IMR-90 (cell line): Measurements from ENCODE around the gene RIPK1. TPM values are rescaled to one million over a fixed set of nuclear protein-coding genes. Genes with fewer than 3 reads are reported as not detected.

Experiments used
- ATAC-seq: fragments of 200-7000 bp; cut with Tn5 transposase; 2 replicates; pipeline ENCODE4 v1.9.1; 2020; ENCODE audit warnings: low read depth, mild to moderate bottlenecking, moderate library complexity
- BruUV-seq: library from RNA; stranded (reverse); fragments of 400-500 nt; replicated peaks from 2 replicates; lab custom pipeline; 2021; lab: Mats Ljungman, UMichigan
- CTCF ChIA-PET: fragments of 300-600 bp; formaldehyde crosslinking; extraction: SDS; loops from one replicate; lab custom pipeline; 2021; ENCODE audit warnings: antibody characterized with exemption; lab: Yijun Ruan, JAX
- POLR2A ChIA-PET: fragments of 300-600 bp; sonication (Branson Sonifier 250); formaldehyde crosslinking; loops from one replicate; lab custom pipeline; 2022; ENCODE audit warnings: antibody characterized with exemption; ENCODE audit not compliant: unreplicated experiment; lab: Charles Lee
- DNase-seq: peaks from one replicate; pipeline ENCODE4 v3.0.0; 2013
- H2AFZ ChIP-seq: replicated peaks from 2 replicates; pipeline ENCODE3; 2013; ENCODE audit warnings: low read length, mild to moderate bottlenecking; ENCODE audit not compliant: poor library complexity
- H2AK5ac ChIP-seq: 2 replicates; pipeline ENCODE4 v1.6.1; 2013; ENCODE audit warnings: low read depth, low read length, inconsistent platforms
- H2AK9ac ChIP-seq: replicated peaks from 2 replicates; pipeline ENCODE3; 2013; ENCODE audit warnings: mild to moderate bottlenecking, low read depth, low read length, moderate library complexity; ENCODE audit not compliant: poor library complexity
- H2BK120ac ChIP-seq: 2 replicates; pipeline ENCODE4 v1.6.1; 2013; ENCODE audit warnings: low read depth, low read length, inconsistent platforms
- H2BK15ac ChIP-seq: 3 replicates; pipeline ENCODE4 v1.6.1; 2013; ENCODE audit warnings: low read depth, low read length, inconsistent platforms
- H2BK20ac ChIP-seq: 2 replicates; pipeline ENCODE4 v1.6.1; 2013; ENCODE audit warnings: low read depth, mild to moderate bottlenecking, inconsistent platforms, low read length, moderate library complexity
- H2BK5ac ChIP-seq: 2 replicates; pipeline ENCODE4 v1.6.1; 2013; ENCODE audit warnings: mild to moderate bottlenecking, low read depth, low read length, inconsistent platforms; ENCODE audit not compliant: poor library complexity, severe bottlenecking
- H3K14ac ChIP-seq: replicated peaks from 2 replicates; pipeline ENCODE4 v1.6.1; 2013; ENCODE audit warnings: low read depth, low read length, inconsistent platforms
- H3K18ac ChIP-seq: 2 replicates; pipeline ENCODE4 v1.6.1; 2013; ENCODE audit warnings: low read depth, low read length, control low read depth
- H3K23ac ChIP-seq: 2 replicates; pipeline ENCODE4 v1.6.1; 2013; ENCODE audit warnings: low read depth, low read length, inconsistent platforms
- H3K27ac ChIP-seq: 2 replicates; pipeline ENCODE4 v1.5.1; 2013; ENCODE audit warnings: mild to moderate bottlenecking, control low read depth, low read length; ENCODE audit not compliant: insufficient read depth
- H3K27me3 ChIP-seq: 2 replicates; pipeline ENCODE4 v1.6.1; 2013; ENCODE audit warnings: low read length; ENCODE audit not compliant: control insufficient read depth, insufficient read depth
- H3K36me3 ChIP-seq: 2 replicates; pipeline ENCODE4 v1.6.1; 2013; ENCODE audit warnings: low read length, mixed read lengths; ENCODE audit not compliant: control insufficient read depth, insufficient read depth
- H3K4ac ChIP-seq: 2 replicates; pipeline ENCODE4 v1.6.1; 2013; ENCODE audit warnings: low read depth, low read length, inconsistent platforms
- H3K4me1 ChIP-seq: 2 replicates; pipeline ENCODE4 v1.6.1; 2013; ENCODE audit warnings: low read length, mixed read lengths; ENCODE audit not compliant: control insufficient read depth, insufficient read depth
- H3K4me2 ChIP-seq: 2 replicates; pipeline ENCODE4 v1.6.1; 2013; ENCODE audit warnings: low read depth, mild to moderate bottlenecking, control low read depth, low read length, moderate library complexity
- H3K4me3 ChIP-seq: 2 replicates; pipeline ENCODE4 v1.5.1; 2013; ENCODE audit warnings: low read depth, mild to moderate bottlenecking, control low read depth, low read length, moderate library complexity; ENCODE audit not compliant: insufficient read depth
- H3K56ac ChIP-seq: 2 replicates; pipeline ENCODE4 v1.6.1; 2013; ENCODE audit warnings: low read length, inconsistent platforms; ENCODE audit not compliant: insufficient read depth; ENCODE audit errors: extremely low read depth
- H3K79me1 ChIP-seq, 2 experiments: 2 replicates each; pipeline ENCODE4 v1.6.1; 2013; ENCODE audit warnings: low read length in 2 of 2, inconsistent platforms in 1 of 2, low read depth in 1 of 2
- H3K9ac ChIP-seq: 2 replicates; pipeline ENCODE4 v1.6.1; 2013; ENCODE audit warnings: low read depth, low read length, control low read depth
- H3K9me1 ChIP-seq: 2 replicates; pipeline ENCODE4 v1.6.1; 2013; ENCODE audit warnings: low read length, inconsistent platforms; ENCODE audit not compliant: insufficient read depth
- H3K9me3 ChIP-seq: 2 replicates; pipeline ENCODE4 v1.6.1; 2013; ENCODE audit warnings: low read length; ENCODE audit not compliant: control insufficient read depth, insufficient read depth
- H4K20me1 ChIP-seq: 2 replicates; pipeline ENCODE4 v1.6.1; 2013; ENCODE audit warnings: low read length, inconsistent platforms; ENCODE audit not compliant: insufficient read depth
- H4K5ac ChIP-seq: 2 replicates; pipeline ENCODE4 v1.6.1; 2013; ENCODE audit warnings: mild to moderate bottlenecking, low read depth, low read length, control low read depth
- H4K8ac ChIP-seq, 2 experiments: 2 replicates each; pipeline ENCODE4 v1.6.1; 2013; ENCODE audit warnings: low read depth in 2 of 2, low read length in 2 of 2, control low read depth in 1 of 2, inconsistent platforms in 1 of 2
- H4K91ac ChIP-seq: 2 replicates; pipeline ENCODE4 v1.6.1; 2013; ENCODE audit warnings: low read depth, low read length, inconsistent platforms; ENCODE audit not compliant: insufficient read depth
- FOS ChIP-seq: fragments of 150-350 bp; IDR thresholded peaks from 2 replicates; pipeline ENCODE4 v1.6.1; 2016; ENCODE audit warnings: low read depth, low read length
- POLR2A ChIP-seq: IDR thresholded peaks from 2 replicates; pipeline ENCODE4 v1.6.1; 2012; ENCODE audit warnings: mild to moderate bottlenecking, low read depth, low read length
- RAD21 ChIP-seq: IDR thresholded peaks from 2 replicates; pipeline ENCODE4 v1.6.1; 2012; ENCODE audit warnings: low read length, improper control_type of control experiment
- RFX5 ChIP-seq: IDR thresholded peaks from 2 replicates; pipeline ENCODE4 v1.8.0; 2012; ENCODE audit warnings: low read depth, mild to moderate bottlenecking, low read length, moderate library complexity
- WGBS, 2 experiments: methylation state at CpG; one replicate each; pipeline versions ENCODE4 v1.1.5 to v1.1.7; 2013; ENCODE audit warnings: missing lambda C conversion rate in 2 of 2; ENCODE audit not compliant: insufficient read length in 1 of 2; ENCODE audit errors: extremely low coverage in 2 of 2; 5-methylcytosine and 5-hydroxymethylcytosine counted together
- dilution Hi-C: fragments of 300-500 bp; cut with HindIII; formaldehyde crosslinking; loops from one replicate; pipeline ENCODE4 v1.14.3; 2018; ENCODE audit warnings: low sequenced_read_pairs; ENCODE audit not compliant: unreplicated experiment
- in situ Hi-C: fragments of 300-500 bp; cut with MboI; formaldehyde crosslinking; loops from 3 replicates; pipeline ENCODE4 v1.14.3; 2019; ENCODE audit warnings: low sequenced_read_pairs, inconsistent platforms, mixed read lengths
- intact Hi-C: fragments of 100-400 bp; cut with micrococcal nuclease; formaldehyde crosslinking; loops from 2 replicates; pipeline ENCODE4 v1.10.0; 2022
- polyA plus RNA-seq, 3 experiments: library from polyadenylated mRNA; depleted of rRNA; stranded (reverse); fragments of >200 nt; gene quantifications; 2 replicates each; pipeline ENCODE4 v1.2.3, GENCODE V29; 2012; ENCODE audit warnings: low replicate concordance in 1 of 3
- total RNA-seq: library from RNA; depleted of rRNA; stranded (reverse); fragments of >200 nt; gene quantifications from 2 replicates; pipeline ENCODE4 v1.2.3, GENCODE V29; 2012

RIPK1 gene
- total and polyA plus RNA-seq, 2 of the 4 experiments (the other 2 are of a cell fraction): 12.6 to 25.6 TPM

DNA sequence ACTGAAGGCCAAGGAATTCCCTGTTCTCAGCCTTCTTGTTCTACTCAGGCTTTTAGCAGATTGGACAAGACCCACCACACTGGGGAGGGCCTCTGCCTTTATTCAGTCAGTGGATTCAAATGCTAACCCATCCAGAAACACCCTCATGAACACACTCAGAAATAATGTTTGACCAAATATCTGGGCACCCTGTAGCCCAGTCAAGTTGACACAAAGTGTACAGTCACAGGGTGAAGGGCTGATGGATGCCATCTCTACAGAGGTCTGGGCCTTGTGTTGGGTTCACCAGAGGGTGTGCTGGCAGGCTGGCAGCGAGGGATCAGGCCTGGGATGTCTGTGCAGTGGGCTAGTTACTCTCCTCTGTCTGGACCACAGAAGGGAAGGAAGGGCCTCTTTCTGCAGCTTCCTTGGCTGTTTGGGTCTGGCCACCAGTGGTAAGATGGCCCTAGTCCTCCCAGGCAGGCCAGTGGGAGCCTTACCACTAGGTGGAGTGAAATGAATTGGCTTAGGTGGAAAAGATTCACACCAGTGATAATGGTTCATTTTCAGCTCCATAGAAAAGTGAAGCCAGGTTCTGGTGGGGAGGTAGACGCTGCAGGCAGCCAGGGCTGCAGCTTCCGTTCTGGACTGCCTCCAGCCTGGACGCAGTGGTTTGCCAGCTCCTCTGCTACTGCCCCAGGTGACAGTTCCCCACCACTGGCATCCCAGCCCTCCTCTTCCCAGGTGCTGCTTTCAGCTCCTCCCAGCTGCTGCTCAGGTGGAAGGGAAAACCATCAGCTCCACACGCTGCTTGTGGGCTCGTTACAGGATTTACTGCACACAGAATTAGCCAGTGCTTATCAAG lies 79.8 kb downstream of the RIPK1 start:
- no peak overlapping the region for H3K56ac ChIP-seq
- 92% methylated on average over 2 of the region's 6 CpGs; no CpG with 5 or more reads in 1 of the 2 experiments for WGBS, 2 experiments
- no peak overlapping the region for H2AK5ac ChIP-seq
- no peak overlapping the region for H3K9ac ChIP-seq
- POLR2A ChIA-PET: interaction anchor here (0.6 kb wide), 1 partner anchor 459 kb away, joined by 4 read pairs; no protein-coding TSS in a partner anchor
- no TSS peak for BruUV-seq
- no peaks in the 10 kb centered on the region for H4K20me1 ChIP-seq
- no peaks in the 10 kb centered on the region for H3K79me1 ChIP-seq
- dilution Hi-C loops: no loop called here
- H2AFZ ChIP-seq: no peak overlapping the region
- H3K14ac ChIP-seq: no peak overlapping the region
- CTCF ChIA-PET: interaction anchor here (1.2 kb wide), 1 partner anchor 104 kb away, joined by 4 read pairs; no protein-coding TSS in a partner anchor
- DNase-seq (no peak), ATAC-seq (no peak)
- no peaks in the 10 kb centered on the region for H3K4me1 ChIP-seq
- no peak overlapping the region for H3K27ac ChIP-seq
- H3K18ac ChIP-seq: no peak overlapping the region
- no peak overlapping the region for H3K4me2 ChIP-seq
- H3K23ac ChIP-seq: no peak overlapping the region
- intact Hi-C loops: no loop called here
- H2BK20ac ChIP-seq: no peak overlapping the region
- H3K9me3 ChIP-seq: no peaks in the 10 kb centered on the region
- no peak overlapping the region for H2AK9ac ChIP-seq
- in situ Hi-C loops: loop anchor here (25.0 kb wide), 1 partner anchor 589 kb away; no protein-coding TSS in a partner anchor
- H4K91ac ChIP-seq: no peak overlapping the region
- no peak overlapping the region for H2BK120ac ChIP-seq
- 0 out of 2 replicates have a peak, but pooled peaks cover 3% of the 10 kb centered on the region for H3K9me1 ChIP-seq
- no peak overlapping the region for H3K4me3 ChIP-seq
- H3K36me3 ChIP-seq: peaks cover 31% of the 10 kb centered on the region
- H2BK5ac ChIP-seq: no peak overlapping the region
- H4K5ac ChIP-seq: no peak overlapping the region
- H3K4ac ChIP-seq: no peak overlapping the region
- H4K8ac ChIP-seq: no peak overlapping the region
- no peak overlapping the region for H2BK15ac ChIP-seq
- no peak for TF ChIP-seq FOS
- TF ChIP-seq RFX5: no peak
- TF ChIP-seq POLR2A: no peak
- no peak for TF ChIP-seq RAD21
- H3K27me3 ChIP-seq: no peaks in the 10 kb centered on the region
